GM12878 (cell line): Measurements from ENCODE around the gene SLC25A13. TPM values are rescaled to one million over a fixed set of nuclear protein-coding genes. Genes with fewer than 3 reads are reported as not detected.

Experiments used
- ATAC-seq: fragments of 200-7000 bp; cut with Tn5 transposase; 3 replicates; pipeline ENCODE4 v1.9.1; 2020; ENCODE audit warnings: mild to moderate bottlenecking, moderate library complexity
- BruUV-seq: library from RNA; stranded (reverse); fragments of 400-500 nt; replicated peaks from 2 replicates; lab custom pipeline; 2021; lab: Mats Ljungman, UMichigan
- CTCF ChIA-PET: fragments of 300-600 bp; sonication (Branson Sonifier 250); formaldehyde crosslinking; extraction: SDS; loops from one replicate; lab custom pipeline; 2021; ENCODE audit warnings: inconsistent platforms; lab: Yijun Ruan, JAX
- POLR2A ChIA-PET: fragments of 350-600 bp; formaldehyde crosslinking; extraction: SDS; loops from one replicate; lab custom pipeline; 2021; ENCODE audit warnings: inconsistent platforms; lab: Charles Lee
- RAD21 ChIA-PET: fragments of 300-600 bp; sonication (Branson Sonifier 250); formaldehyde crosslinking; loops from one replicate; lab custom pipeline; 2023; ENCODE audit warnings: antibody characterized with exemption; ENCODE audit not compliant: unreplicated experiment; lab: Charles Lee
- SMC1A ChIA-PET: fragments of 300-600 bp; sonication (Branson Sonifier 250); formaldehyde crosslinking; loops from one replicate; lab custom pipeline; 2023; ENCODE audit not compliant: unreplicated experiment, uncharacterized antibody; lab: Charles Lee
- DNase-seq: peaks from one replicate; pipeline ENCODE4 v3.0.0-alpha.2; 2011; ENCODE audit warnings: low read depth, low spot score
- FAIRE-seq: peaks from 3 replicates; lab custom pipeline; 2011; peaks lifted over from hg19 to GRCh38; lab: Jason Lieb, UNC
- H2AFZ ChIP-seq: 2 replicates; pipeline ENCODE4 v1.6.0; 2011; ENCODE audit warnings: low read depth, low read length, control low read depth; ENCODE audit not compliant: control insufficient read depth
- H3K27ac ChIP-seq: 2 replicates; pipeline ENCODE4 v1.5.1; 2011; ENCODE audit warnings: control low read depth; ENCODE audit not compliant: control insufficient read depth, insufficient read depth
- H3K27me3 ChIP-seq, 2 experiments: replicated peaks in 1 of 2; 2 replicates each; pipeline versions ENCODE4 v1.6.0 to v1.6.1; 2011; ENCODE audit warnings: low read length in 1 of 2; ENCODE audit not compliant: control insufficient read depth in 2 of 2, insufficient read depth in 2 of 2
- H3K36me3 ChIP-seq, 2 experiments: 2 replicates each; pipeline ENCODE4 v1.5.1; 2011; ENCODE audit warnings: low read length in 1 of 2; ENCODE audit not compliant: control insufficient read depth in 2 of 2, insufficient read depth in 2 of 2
- H3K4me1 ChIP-seq: 2 replicates; pipeline ENCODE4 v1.6.1; 2011; ENCODE audit warnings: mild to moderate bottlenecking, low read length, moderate library complexity, mixed read lengths; ENCODE audit not compliant: control insufficient read depth, insufficient read depth
- H3K4me2 ChIP-seq: 2 replicates; pipeline ENCODE4 v1.6.0; 2011; ENCODE audit warnings: control low read depth; ENCODE audit not compliant: control insufficient read depth, insufficient read depth
- H3K4me3 ChIP-seq: fragments of 200-600 bp; sonication (generic); 2 replicates; pipeline ENCODE4 v1.5.1; 2016
- H3K79me2 ChIP-seq: 2 replicates; pipeline ENCODE4 v1.6.0; 2011; ENCODE audit warnings: low read length; ENCODE audit not compliant: control insufficient read depth, insufficient read depth
- H3K9ac ChIP-seq: 2 replicates; pipeline ENCODE4 v1.8.0; 2011; ENCODE audit warnings: low read length, control low read depth, mixed read lengths; ENCODE audit not compliant: control insufficient read depth, insufficient read depth
- H3K9me3 ChIP-seq: replicated peaks from 3 replicates; pipeline ENCODE4 v1.5.1; 2011; ENCODE audit warnings: mild to moderate bottlenecking, low read length; ENCODE audit not compliant: control insufficient read depth, insufficient read depth
- H4K20me1 ChIP-seq: 2 replicates; pipeline ENCODE4 v1.6.0; 2011; ENCODE audit not compliant: control insufficient read depth, insufficient read depth
- CREM ChIP-seq: IDR thresholded peaks from 2 replicates; pipeline ENCODE4 v1.6.1; 2014; ENCODE audit warnings: antibody characterized with exemption, low read depth
- FOS ChIP-seq: IDR thresholded peaks from 3 replicates; pipeline ENCODE4 v1.6.1; 2011; ENCODE audit warnings: borderline replicate concordance; ENCODE audit not compliant: insufficient read length; ENCODE audit errors: extremely low read depth
- GABPA ChIP-seq: IDR thresholded peaks from 2 replicates; pipeline ENCODE4 v1.6.1; 2014; ENCODE audit warnings: antibody characterized with exemption, low read depth, mild to moderate bottlenecking, inconsistent platforms
- HDAC6 ChIP-seq: fragments of 200-600 bp; sonication (generic); IDR thresholded peaks from one replicate; pipeline ENCODE4 v1.8.0; 2017; ENCODE audit warnings: antibody characterized with exemption; ENCODE audit not compliant: unreplicated experiment
- IKZF2 ChIP-seq, 2 experiments: fragments of 450-650 bp; IDR thresholded peaks; 2 replicates each; pipeline ENCODE4 v1.6.1; 2017; ENCODE audit warnings: mild to moderate bottlenecking in 2 of 2, moderate library complexity in 2 of 2
- MEF2B ChIP-seq: fragments of 450-650 bp; IDR thresholded peaks from 2 replicates; pipeline ENCODE4 v1.6.1; 2018; ENCODE audit warnings: mild to moderate bottlenecking, moderate library complexity; ENCODE audit not compliant: partially characterized antibody, poor library complexity, severe bottlenecking
- PAX5 ChIP-seq: IDR thresholded peaks from 2 replicates; pipeline ENCODE4 v1.6.1; 2011; ENCODE audit warnings: low read depth, low read length, borderline replicate concordance
- SUPT20H ChIP-seq: IDR thresholded peaks from 2 replicates; pipeline ENCODE4 v1.6.1; 2011; ENCODE audit warnings: low read depth, mild to moderate bottlenecking, low read length, moderate library complexity, borderline replicate concordance; ENCODE audit not compliant: control insufficient read depth
- TBL1XR1 ChIP-seq: IDR thresholded peaks from 2 replicates; pipeline ENCODE4 v1.6.1; 2012; ENCODE audit warnings: low read depth, low read length, improper control_type of control experiment
- YY1 ChIP-seq: IDR thresholded peaks from 2 replicates; pipeline ENCODE4 v1.6.1; 2011; ENCODE audit warnings: low read depth, mild to moderate bottlenecking, low read length
- WGBS: methylation state at CpG from one replicate; pipeline ENCODE4 v1.1.6; 2016; ENCODE audit warnings: low lambda C conversion rate; ENCODE audit not compliant: insufficient replicate concordance, insufficient coverage; ENCODE audit errors: missing lambda C conversion rate; 5-methylcytosine and 5-hydroxymethylcytosine counted together
- in situ Hi-C: fragments of 300-500 bp; cut with MboI; formaldehyde crosslinking; loops from 9 replicates; pipeline ENCODE4 v1.14.3; 2018; ENCODE audit warnings: mixed read lengths
- intact Hi-C: fragments of 100-400 bp; cut with micrococcal nuclease; formaldehyde crosslinking; loops from one replicate; pipeline ENCODE4 v1.14.2; 2022; ENCODE audit not compliant: unreplicated experiment
- polyA plus RNA-seq, 11 experiments: library from polyadenylated mRNA; depleted of rRNA in 4 of 11; unstranded in 6 of 11; stranded (reverse) in 5 of 11; fragments of >200 nt; fragmentation: Nextera tagmentation in 4 of 11; fragmentation: Illumina TruSeq in 1 of 11; extraction: Ambion mirVana in 4 of 11; extraction: Trizol in 1 of 11; gene quantifications; 1 replicate in 1 of 11; 2 replicates in 10 of 11; pipeline versions ENCODE4 v1.2.1 to v1.2.3, GENCODE V29; 2011 to 2016; ENCODE audit warnings: inconsistent platforms in 2 of 11, missing spikeins in 2 of 11, low read depth in 1 of 11
- total RNA-seq, 4 experiments: library from RNA; depleted of rRNA in 3 of 4; stranded (reverse); fragments of >200 nt in 3 of 4; fragmentation: Illumina TruSeq in 1 of 4; extraction: Trizol in 1 of 4; gene quantifications; 2 replicates each; pipeline versions ENCODE4 v1.2.1 to v1.2.3, GENCODE V29; 2013 to 2021
- TF ChIP-seq, protein P1 (sequence below): fragments of 450-650 bp; conservative IDR thresholded peaks from 2 replicates; pipeline ENCODE4 v1.6.1; 2017; ENCODE audit warnings: mild to moderate bottlenecking, moderate library complexity
- TF ChIP-seq, protein P2 (sequence below): fragments of 450-650 bp; IDR thresholded peaks from 2 replicates; pipeline ENCODE4 v1.6.1; 2016; ENCODE audit warnings: mild to moderate bottlenecking, moderate library complexity, borderline replicate concordance
- TF ChIP-seq, protein P3 (sequence below): fragments of 450-650 bp; formaldehyde crosslinking; IDR thresholded peaks from 2 replicates; pipeline ENCODE4 v1.4.0; 2020; ENCODE audit warnings: mild to moderate bottlenecking, moderate library complexity

SLC25A13 gene
- total and polyA plus RNA-seq, 10 of the 15 experiments (the other 5 are each of a cell fraction or from before 2014, with no cell fraction given), result 7.0 to 24.7 (median 18.6) TPM

DNA sequence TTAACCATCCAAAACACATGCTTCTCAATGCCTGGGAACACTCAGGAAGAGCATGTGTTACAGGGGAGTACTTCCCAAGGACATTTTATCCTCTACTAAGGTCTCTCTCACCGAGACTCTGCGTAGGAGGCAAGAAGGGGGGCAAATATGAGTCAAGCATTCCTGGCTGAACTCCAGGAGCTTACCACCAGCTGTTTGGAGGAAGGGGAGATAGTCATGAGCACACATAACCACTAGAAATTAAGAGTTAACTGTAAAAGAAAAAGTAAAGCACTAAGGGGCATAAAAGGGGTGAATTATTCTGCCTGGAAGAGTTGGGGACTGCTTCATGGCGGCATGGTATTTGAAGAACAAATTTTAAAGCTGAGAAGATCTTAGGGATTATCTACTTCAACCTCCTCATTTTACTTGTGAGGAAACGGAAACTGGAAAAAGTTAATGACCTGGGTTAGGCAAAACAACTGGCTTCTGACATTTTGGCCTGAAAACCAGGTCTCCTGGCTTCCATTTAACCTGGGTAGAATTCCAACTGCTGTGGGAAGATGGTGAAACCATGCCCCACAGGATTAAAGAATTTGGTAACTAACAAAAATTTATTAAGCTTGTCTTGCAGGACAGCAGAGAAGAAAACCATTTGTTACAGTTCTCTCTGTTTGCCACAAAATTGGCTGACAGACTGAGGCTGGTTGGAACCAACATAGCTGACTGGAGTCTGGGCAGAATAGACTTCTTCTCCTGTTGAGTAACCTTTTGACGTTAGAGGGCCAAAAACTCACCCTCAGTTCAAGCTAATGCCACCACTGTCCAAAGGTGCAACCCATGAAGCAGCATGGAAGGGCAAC is 85.5 kb downstream of the SLC25A13 start:
- no peak overlapping the region for H3K4me2 ChIP-seq
- ChIA-PET CTCF (no interaction called here), SMC1A (no interaction called here), POLR2A (no interaction called here), RAD21 (no interaction called here)
- no peak overlapping the region for H3K27ac ChIP-seq
- no peaks in the 10 kb centered on the region for H3K9me3 ChIP-seq
- WGBS, result 96% methylated on average over 5 of the region's 5 CpGs
- no peak overlapping the region for H2AFZ ChIP-seq
- FAIRE-seq, result no peak
- H4K20me1 ChIP-seq, result no peaks in the 10 kb centered on the region
- H3K36me3 ChIP-seq, result peaks cover 0 to 4% of the 10 kb centered on the region in 2 experiments; a peak in 1 of 4 replicates
- DNase-seq, result no peak
- H3K27me3 ChIP-seq, result no peaks in the 10 kb centered on the region
- no peaks in the 10 kb centered on the region for H3K79me2 ChIP-seq
- H3K4me3 ChIP-seq, result no peak overlapping the region
- no peak for ATAC-seq
- no peaks in the 10 kb centered on the region for H3K4me1 ChIP-seq
- in situ Hi-C loops, result no loop called here
- intact Hi-C loops, result no loop called here
- BruUV-seq, result no TSS peak
- H3K9ac ChIP-seq, result no peak overlapping the region
- TF ChIP-seq YY1 (no peak), TBL1XR1 (no peak), FOS (no peak), GABPA (no peak), CREM (no peak), HDAC6 (no peak), PAX5 (no peak), MEF2B (no peak), IKZF2 (IDR thresholded peaks at IDR 0.05) (no peak), SUPT20H (no peak)
- TF ChIP-seq, protein P1, sequence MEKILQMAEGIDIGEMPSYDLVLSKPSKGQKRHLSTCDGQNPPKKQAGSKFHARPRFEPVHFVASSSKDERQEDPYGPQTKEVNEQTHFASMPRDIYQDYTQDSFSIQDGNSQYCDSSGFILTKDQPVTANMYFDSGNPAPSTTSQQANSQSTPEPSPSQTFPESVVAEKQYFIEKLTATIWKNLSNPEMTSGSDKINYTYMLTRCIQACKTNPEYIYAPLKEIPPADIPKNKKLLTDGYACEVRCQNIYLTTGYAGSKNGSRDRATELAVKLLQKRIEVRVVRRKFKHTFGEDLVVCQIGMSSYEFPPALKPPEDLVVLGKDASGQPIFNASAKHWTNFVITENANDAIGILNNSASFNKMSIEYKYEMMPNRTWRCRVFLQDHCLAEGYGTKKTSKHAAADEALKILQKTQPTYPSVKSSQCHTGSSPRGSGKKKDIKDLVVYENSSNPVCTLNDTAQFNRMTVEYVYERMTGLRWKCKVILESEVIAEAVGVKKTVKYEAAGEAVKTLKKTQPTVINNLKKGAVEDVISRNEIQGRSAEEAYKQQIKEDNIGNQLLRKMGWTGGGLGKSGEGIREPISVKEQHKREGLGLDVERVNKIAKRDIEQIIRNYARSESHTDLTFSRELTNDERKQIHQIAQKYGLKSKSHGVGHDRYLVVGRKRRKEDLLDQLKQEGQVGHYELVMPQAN, result no peak
- TF ChIP-seq, protein P2, sequence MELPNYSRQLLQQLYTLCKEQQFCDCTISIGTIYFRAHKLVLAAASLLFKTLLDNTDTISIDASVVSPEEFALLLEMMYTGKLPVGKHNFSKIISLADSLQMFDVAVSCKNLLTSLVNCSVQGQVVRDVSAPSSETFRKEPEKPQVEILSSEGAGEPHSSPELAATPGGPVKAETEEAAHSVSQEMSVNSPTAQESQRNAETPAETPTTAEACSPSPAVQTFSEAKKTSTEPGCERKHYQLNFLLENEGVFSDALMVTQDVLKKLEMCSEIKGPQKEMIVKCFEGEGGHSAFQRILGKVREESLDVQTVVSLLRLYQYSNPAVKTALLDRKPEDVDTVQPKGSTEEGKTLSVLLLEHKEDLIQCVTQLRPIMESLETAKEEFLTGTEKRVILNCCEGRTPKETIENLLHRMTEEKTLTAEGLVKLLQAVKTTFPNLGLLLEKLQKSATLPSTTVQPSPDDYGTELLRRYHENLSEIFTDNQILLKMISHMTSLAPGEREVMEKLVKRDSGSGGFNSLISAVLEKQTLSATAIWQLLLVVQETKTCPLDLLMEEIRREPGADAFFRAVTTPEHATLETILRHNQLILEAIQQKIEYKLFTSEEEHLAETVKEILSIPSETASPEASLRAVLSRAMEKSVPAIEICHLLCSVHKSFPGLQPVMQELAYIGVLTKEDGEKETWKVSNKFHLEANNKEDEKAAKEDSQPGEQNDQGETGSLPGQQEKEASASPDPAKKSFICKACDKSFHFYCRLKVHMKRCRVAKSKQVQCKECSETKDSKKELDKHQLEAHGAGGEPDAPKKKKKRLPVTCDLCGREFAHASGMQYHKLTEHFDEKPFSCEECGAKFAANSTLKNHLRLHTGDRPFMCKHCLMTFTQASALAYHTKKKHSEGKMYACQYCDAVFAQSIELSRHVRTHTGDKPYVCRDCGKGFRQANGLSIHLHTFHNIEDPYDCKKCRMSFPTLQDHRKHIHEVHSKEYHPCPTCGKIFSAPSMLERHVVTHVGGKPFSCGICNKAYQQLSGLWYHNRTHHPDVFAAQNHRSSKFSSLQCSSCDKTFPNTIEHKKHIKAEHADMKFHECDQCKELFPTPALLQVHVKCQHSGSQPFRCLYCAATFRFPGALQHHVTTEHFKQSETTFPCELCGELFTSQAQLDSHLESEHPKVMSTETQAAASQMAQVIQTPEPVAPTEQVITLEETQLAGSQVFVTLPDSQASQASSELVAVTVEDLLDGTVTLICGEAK, result no peak
- TF ChIP-seq, protein P3, sequence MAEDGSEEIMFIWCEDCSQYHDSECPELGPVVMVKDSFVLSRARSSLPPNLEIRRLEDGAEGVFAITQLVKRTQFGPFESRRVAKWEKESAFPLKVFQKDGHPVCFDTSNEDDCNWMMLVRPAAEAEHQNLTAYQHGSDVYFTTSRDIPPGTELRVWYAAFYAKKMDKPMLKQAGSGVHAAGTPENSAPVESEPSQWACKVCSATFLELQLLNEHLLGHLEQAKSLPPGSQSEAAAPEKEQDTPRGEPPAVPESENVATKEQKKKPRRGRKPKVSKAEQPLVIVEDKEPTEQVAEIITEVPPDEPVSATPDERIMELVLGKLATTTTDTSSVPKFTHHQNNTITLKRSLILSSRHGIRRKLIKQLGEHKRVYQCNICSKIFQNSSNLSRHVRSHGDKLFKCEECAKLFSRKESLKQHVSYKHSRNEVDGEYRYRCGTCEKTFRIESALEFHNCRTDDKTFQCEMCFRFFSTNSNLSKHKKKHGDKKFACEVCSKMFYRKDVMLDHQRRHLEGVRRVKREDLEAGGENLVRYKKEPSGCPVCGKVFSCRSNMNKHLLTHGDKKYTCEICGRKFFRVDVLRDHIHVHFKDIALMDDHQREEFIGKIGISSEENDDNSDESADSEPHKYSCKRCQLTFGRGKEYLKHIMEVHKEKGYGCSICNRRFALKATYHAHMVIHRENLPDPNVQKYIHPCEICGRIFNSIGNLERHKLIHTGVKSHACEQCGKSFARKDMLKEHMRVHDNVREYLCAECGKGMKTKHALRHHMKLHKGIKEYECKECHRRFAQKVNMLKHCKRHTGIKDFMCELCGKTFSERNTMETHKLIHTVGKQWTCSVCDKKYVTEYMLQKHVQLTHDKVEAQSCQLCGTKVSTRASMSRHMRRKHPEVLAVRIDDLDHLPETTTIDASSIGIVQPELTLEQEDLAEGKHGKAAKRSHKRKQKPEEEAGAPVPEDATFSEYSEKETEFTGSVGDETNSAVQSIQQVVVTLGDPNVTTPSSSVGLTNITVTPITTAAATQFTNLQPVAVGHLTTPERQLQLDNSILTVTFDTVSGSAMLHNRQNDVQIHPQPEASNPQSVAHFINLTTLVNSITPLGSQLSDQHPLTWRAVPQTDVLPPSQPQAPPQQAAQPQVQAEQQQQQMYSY, result no peak
